Activated B cell treated with CpG ODN at 0.5 μM for 24 hours (primary cell): ENCODE results near the gene TINAG. TPM values are rescaled to one million over a fixed set of nuclear protein-coding genes. Genes with fewer than 3 reads are reported as not detected.

ENCODE experiments used
- ATAC-seq: fragments of 200-7000 bp; cut with Tn5 transposase; one replicate; pipeline ENCODE4 v1.10.0; 2021; ENCODE audit warnings: low read depth, mild to moderate bottlenecking, moderate library complexity
- CTCF ChIA-PET: fragments of 350-600 bp; sonication (Branson Sonifier 250); formaldehyde crosslinking; loops from one replicate; lab custom pipeline; 2021; ENCODE audit warnings: antibody characterized with exemption; lab: Charles Lee
- POLR2A ChIA-PET: fragments of 350-600 bp; sonication (Branson Sonifier 250); formaldehyde crosslinking; loops from one replicate; lab custom pipeline; 2021; ENCODE audit warnings: antibody characterized with exemption; lab: Charles Lee
- DNase-seq: peaks from one replicate; pipeline ENCODE4 v3.0.0; 2022
- H3K27ac Mint-ChIP-seq: one replicate; pipeline ENCODE4 v1.8.0; 2020; ENCODE audit warnings: mixed read lengths
- H3K27me3 Mint-ChIP-seq: one replicate; pipeline ENCODE4 v1.8.0; 2021; ENCODE audit warnings: mixed read lengths
- H3K36me3 Mint-ChIP-seq: one replicate; pipeline ENCODE4 v1.8.0; 2021; ENCODE audit warnings: low read depth, mixed read lengths
- H3K4me1 Mint-ChIP-seq: one replicate; pipeline ENCODE4 v1.8.0; 2021; ENCODE audit warnings: mixed read lengths
- H3K4me3 Mint-ChIP-seq: one replicate; pipeline ENCODE4 v1.8.0; 2020; ENCODE audit warnings: mild to moderate bottlenecking, mixed read lengths
- H3K9me3 Mint-ChIP-seq: one replicate; pipeline ENCODE4 v1.8.0; 2020; ENCODE audit warnings: mixed read lengths
- intact Hi-C: fragments of 100-400 bp; cut with micrococcal nuclease; formaldehyde crosslinking; loops from one replicate; pipeline ENCODE4 v1.15.1; 2024
- total RNA-seq: library from RNA; stranded (reverse); gene quantifications from 2 replicates; pipeline ENCODE4 v1.2.3, GENCODE V29; 2022
- TF ChIP-seq, protein P1 (sequence below): fragments of 200-600 bp; IDR thresholded peaks from one replicate; pipeline ENCODE4 v1.8.0; 2022; ENCODE audit warnings: antibody characterized with exemption, mild to moderate bottlenecking

Gene TINAG
- total RNA-seq, 1 donor from 2014 or later, result not detected

DNA sequence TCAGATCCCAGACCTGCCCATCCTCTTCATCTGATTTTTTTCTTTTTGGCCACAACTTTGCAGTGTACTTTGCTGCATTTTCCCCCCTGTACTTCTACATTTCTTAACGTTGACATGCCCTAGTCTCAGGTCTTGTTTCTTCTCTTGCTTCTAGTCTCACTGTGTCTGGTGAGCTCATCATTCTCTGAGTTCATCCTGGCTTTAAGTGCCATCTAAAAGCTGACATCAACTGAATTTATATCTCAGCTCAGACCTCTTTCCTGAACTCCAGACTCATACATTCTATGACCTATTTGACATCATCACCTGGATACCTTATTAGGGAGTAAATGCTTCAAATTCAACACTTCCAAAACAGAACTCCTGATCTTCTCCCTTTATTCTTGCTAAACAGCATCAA, 48.9 kb downstream of the TINAG start:
- H3K36me3 Mint-ChIP-seq, result no peaks in the 10 kb centered on the region
- no peaks in the 10 kb centered on the region for H3K9me3 Mint-ChIP-seq
- no peak overlapping the region for H3K4me3 Mint-ChIP-seq
- no peak overlapping the region for H3K27ac Mint-ChIP-seq
- DNase-seq (no peak), ATAC-seq (no peak)
- no peaks in the 10 kb centered on the region for H3K27me3 Mint-ChIP-seq
- intact Hi-C loops, result no loop called here
- ChIA-PET POLR2A (no interaction called here), CTCF (no interaction called here)
- TF ChIP-seq, protein P1, sequence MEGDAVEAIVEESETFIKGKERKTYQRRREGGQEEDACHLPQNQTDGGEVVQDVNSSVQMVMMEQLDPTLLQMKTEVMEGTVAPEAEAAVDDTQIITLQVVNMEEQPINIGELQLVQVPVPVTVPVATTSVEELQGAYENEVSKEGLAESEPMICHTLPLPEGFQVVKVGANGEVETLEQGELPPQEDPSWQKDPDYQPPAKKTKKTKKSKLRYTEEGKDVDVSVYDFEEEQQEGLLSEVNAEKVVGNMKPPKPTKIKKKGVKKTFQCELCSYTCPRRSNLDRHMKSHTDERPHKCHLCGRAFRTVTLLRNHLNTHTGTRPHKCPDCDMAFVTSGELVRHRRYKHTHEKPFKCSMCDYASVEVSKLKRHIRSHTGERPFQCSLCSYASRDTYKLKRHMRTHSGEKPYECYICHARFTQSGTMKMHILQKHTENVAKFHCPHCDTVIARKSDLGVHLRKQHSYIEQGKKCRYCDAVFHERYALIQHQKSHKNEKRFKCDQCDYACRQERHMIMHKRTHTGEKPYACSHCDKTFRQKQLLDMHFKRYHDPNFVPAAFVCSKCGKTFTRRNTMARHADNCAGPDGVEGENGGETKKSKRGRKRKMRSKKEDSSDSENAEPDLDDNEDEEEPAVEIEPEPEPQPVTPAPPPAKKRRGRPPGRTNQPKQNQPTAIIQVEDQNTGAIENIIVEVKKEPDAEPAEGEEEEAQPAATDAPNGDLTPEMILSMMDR, result no peak
- H3K4me1 Mint-ChIP-seq, result no peaks in the 10 kb centered on the region

DNA sequence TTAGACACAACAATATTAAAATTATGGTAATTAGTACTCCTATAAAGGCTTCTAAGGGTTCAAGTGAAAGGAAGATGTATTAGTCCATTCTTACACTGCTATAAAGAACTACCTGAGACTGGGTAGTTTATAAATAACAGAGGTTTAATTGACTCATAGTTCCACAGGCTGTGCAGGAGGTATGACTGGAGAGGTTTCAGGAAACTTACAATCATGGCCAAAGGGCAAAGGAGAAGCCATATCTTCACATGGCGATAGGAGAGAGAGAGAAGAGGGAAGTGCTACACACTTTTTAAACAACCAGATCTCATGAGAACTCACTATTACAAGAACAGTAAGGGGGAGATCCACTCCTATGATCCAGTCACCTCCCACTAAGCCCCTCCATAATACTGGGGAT, 52.9 kb downstream of the TINAG start:
- ChIA-PET CTCF (no interaction called here), POLR2A (no interaction called here)
- Mint-ChIP-seq H3K9me3 (no peaks in the 10 kb centered on the region), H3K27me3 (no peaks in the 10 kb centered on the region), H3K36me3 (no peaks in the 10 kb centered on the region), H3K4me3 (no peak overlapping the region), H3K4me1 (no peaks in the 10 kb centered on the region), H3K27ac (no peak overlapping the region)
- ATAC-seq (no peak), DNase-seq (no peak)
- TF ChIP-seq, protein P1, result no peak
- intact Hi-C loops, result no loop called here

DNA sequence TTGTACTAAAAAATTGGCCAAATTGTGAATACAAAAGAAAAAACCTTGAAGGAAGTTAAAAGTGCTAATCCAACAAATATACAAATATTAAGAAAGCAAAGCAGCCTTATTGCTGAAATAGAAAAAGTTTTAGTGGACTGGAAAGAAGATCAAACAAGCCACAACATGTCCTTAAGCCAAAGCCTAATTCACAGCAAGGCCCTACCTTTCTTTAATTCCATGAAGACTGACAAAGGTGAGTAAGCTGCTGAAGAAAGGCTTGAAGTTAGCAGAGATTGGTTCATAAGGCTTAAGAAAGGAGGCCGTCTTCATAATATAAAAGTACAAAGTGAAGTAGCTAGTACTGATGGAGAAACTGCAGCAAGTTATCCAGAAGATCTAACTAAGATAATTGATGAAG, 53.5 kb downstream of the TINAG start:
- TF ChIP-seq, protein P1, result no peak
- Mint-ChIP-seq H3K4me1 (no peaks in the 10 kb centered on the region), H3K27me3 (no peaks in the 10 kb centered on the region), H3K4me3 (no peak overlapping the region), H3K27ac (no peak overlapping the region), H3K9me3 (no peaks in the 10 kb centered on the region), H3K36me3 (no peaks in the 10 kb centered on the region)
- intact Hi-C loops, result no loop called here
- CTCF ChIA-PET, result no interaction called here
- ATAC-seq (no peak), DNase-seq (no peak)
- POLR2A ChIA-PET, result no interaction called here

DNA sequence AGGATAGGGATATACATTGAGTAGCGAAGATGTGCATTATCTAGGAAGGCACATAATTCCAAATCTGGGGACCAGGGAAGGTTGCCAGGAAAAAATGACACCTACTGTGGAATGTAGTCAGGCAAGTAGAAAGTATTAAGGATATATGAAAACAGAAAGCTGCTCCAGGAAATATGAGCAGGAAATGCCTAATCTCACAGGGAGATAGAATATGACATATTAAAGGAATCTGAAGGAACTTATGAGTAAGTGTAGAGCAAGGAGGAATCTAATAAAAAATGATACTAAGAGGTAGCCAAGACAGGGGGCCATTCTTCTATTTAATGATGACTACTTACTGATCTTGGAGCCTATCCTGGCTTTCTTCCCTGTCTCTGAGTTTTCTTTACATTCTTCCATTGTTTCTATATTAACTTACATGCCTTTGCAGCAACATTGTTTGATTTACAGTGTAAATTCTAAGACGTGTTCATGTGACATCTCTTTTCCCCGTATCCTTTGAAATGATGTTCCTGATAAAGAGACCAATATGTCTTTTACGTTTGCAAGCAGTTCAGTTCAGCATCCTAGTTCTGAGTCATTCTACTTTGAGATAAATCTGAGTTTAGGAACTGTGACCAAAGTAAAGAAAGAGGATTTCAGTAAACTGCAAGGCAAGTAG, 58.6 kb downstream of the TINAG start:
- TF ChIP-seq, protein P1, result no peak
- DNase-seq, result no peak
- CTCF ChIA-PET, result no interaction called here

DNA sequence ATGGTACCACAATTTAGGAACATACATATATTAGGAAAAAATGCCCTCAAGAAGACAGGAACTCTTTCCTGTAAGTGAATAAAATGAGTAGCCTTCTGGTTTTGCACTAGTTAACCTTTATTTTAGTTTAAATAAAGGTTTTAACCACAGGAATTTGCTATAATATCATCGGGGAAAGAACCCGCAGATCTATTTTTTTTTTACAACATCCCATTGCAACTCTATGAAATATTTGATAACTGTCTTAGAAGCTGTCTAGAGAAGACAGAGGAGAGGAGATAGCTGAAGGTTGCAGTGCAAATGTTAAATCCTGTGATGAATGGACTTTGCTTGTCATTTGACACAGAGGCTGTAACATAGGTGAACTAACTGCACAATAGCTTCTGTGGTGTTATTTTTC, 69.5 kb downstream of the TINAG start:
- TF ChIP-seq, protein P1, result no peak
- DNase-seq, result no peak
- no peak overlapping the region for H3K4me3 Mint-ChIP-seq
- CTCF ChIA-PET, result no interaction called here
- no peaks in the 10 kb centered on the region for H3K27me3 Mint-ChIP-seq
- no peaks in the 10 kb centered on the region for H3K4me1 Mint-ChIP-seq
- intact Hi-C loops, result no loop called here
- H3K36me3 Mint-ChIP-seq, result no peaks in the 10 kb centered on the region
- H3K9me3 Mint-ChIP-seq, result no peaks in the 10 kb centered on the region
- POLR2A ChIA-PET, result no interaction called here
- H3K27ac Mint-ChIP-seq, result no peak overlapping the region
- no peak for ATAC-seq

More for the DNA sequence above, 58.6 kb downstream of the TINAG start:
- H3K27ac Mint-ChIP-seq, result no peak overlapping the region
- POLR2A ChIA-PET, result no interaction called here
- H3K4me3 Mint-ChIP-seq, result no peak overlapping the region
- no peak for ATAC-seq
- H3K36me3 Mint-ChIP-seq, result no peaks in the 10 kb centered on the region
- H3K9me3 Mint-ChIP-seq, result no peaks in the 10 kb centered on the region
- intact Hi-C loops, result no loop called here
- no peaks in the 10 kb centered on the region for H3K4me1 Mint-ChIP-seq
- H3K27me3 Mint-ChIP-seq, result no peaks in the 10 kb centered on the region
